ENCODE data around the gene ZKSCAN2.

Gene ZKSCAN2

DNA sequence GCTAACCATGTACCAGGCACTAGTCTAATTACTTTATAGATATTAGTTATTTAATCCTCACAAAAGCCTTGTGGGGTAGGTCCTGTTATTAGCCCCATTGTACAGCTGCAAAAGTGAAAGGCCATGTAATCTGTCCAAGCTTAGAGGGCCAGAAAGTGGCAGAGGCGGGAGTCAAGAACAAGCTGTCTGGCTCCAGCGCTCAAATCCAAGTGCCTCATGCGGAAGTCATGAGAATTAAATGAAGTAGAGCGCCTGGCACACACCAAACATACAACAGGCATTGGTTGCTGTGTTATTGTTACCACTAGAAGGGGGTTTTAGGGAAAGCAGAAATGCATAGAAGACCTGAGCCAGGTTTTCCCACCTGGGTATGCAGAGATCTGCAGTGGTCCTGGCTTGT is 39.7 kb downstream of the ZKSCAN2 start:
- Histone ChIP-seq H3K79me2 (ENCODE audit: insufficient read depth, low read length) (no peaks in the 10 kb centered on the region), H4K20me1 (ENCODE audit: insufficient read depth, low read length, poor library complexity, severe bottlenecking) (no peaks in the 10 kb centered on the region), H3K27me3 (ENCODE audit: insufficient read depth, low read length, poor library complexity, severe bottlenecking) (no peaks in the 10 kb centered on the region), H3K36me3 (ENCODE audit: insufficient read depth, low read length) (no peaks in the 10 kb centered on the region), H2AFZ (ENCODE audit: low read length) (no peak overlapping the region), H3K4me2 (ENCODE audit: low read depth, low read length, poor library complexity, severe bottlenecking) (no peak overlapping the region), H3K9me2 (replicated peaks; ENCODE audit: low read depth, low read length) (no peaks in the 10 kb centered on the region), H3K4me3 (ENCODE audit: low read length, poor library complexity, severe bottlenecking) (no peak overlapping the region), H3K9me3 (ENCODE audit: insufficient read depth, low read depth, low read length) (no peaks in the 10 kb centered on the region), H3K4me1 (ENCODE audit: insufficient read depth, low read length, poor library complexity, severe bottlenecking) (no peaks in the 10 kb centered on the region), H3F3A (ENCODE audit: low read depth) (no peaks in the 10 kb centered on the region), H3K9ac (ENCODE audit: low read depth, low read length, poor library complexity, severe bottlenecking) (no peak overlapping the region)
- TF ChIP-seq, protein P1, sequence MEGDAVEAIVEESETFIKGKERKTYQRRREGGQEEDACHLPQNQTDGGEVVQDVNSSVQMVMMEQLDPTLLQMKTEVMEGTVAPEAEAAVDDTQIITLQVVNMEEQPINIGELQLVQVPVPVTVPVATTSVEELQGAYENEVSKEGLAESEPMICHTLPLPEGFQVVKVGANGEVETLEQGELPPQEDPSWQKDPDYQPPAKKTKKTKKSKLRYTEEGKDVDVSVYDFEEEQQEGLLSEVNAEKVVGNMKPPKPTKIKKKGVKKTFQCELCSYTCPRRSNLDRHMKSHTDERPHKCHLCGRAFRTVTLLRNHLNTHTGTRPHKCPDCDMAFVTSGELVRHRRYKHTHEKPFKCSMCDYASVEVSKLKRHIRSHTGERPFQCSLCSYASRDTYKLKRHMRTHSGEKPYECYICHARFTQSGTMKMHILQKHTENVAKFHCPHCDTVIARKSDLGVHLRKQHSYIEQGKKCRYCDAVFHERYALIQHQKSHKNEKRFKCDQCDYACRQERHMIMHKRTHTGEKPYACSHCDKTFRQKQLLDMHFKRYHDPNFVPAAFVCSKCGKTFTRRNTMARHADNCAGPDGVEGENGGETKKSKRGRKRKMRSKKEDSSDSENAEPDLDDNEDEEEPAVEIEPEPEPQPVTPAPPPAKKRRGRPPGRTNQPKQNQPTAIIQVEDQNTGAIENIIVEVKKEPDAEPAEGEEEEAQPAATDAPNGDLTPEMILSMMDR (conservative IDR thresholded peaks at IDR 0.05; ENCODE audit: low read length) = no peak
- TF ChIP-seq EZH2phosphoT487 (IDR thresholded peaks at IDR 0.05; ENCODE audit: borderline replicate concordance) = no peak

DNA sequence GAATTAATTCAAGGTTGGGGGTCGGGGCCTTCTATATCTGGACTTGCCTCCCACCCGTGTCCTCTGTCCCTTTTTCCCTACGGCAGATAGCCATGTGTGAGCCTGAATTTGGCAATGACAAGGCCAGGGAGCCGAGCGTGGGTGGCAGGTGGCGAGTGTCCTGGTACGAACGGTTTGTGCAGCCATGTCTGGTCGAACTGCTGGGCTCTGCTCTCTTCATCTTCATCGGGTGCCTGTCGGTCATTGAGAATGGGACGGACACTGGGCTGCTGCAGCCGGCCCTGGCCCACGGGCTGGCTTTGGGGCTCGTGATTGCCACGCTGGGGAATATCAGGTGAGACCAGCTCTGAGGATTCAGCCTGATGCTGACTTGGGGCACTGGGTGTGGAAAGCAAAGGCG is 40.5 kb downstream of the ZKSCAN2 start:
- Histone ChIP-seq H3K27me3 (ENCODE audit: insufficient read depth, low read length, poor library complexity, severe bottlenecking) (no peaks in the 10 kb centered on the region), H3K79me2 (ENCODE audit: insufficient read depth, low read length) (no peaks in the 10 kb centered on the region), H3K9me2 (replicated peaks; ENCODE audit: low read depth, low read length) (no peaks in the 10 kb centered on the region), H3F3A (ENCODE audit: low read depth) (no peaks in the 10 kb centered on the region), H3K9me3 (ENCODE audit: insufficient read depth, low read depth, low read length) (no peaks in the 10 kb centered on the region), H3K4me2 (ENCODE audit: low read depth, low read length, poor library complexity, severe bottlenecking) (no peak overlapping the region), H4K20me1 (ENCODE audit: insufficient read depth, low read length, poor library complexity, severe bottlenecking) (no peaks in the 10 kb centered on the region), H3K36me3 (ENCODE audit: insufficient read depth, low read length) (no peaks in the 10 kb centered on the region), H3K4me3 (ENCODE audit: low read length, poor library complexity, severe bottlenecking) (no peak overlapping the region), H3K4me1 (ENCODE audit: insufficient read depth, low read length, poor library complexity, severe bottlenecking) (no peaks in the 10 kb centered on the region), H2AFZ (ENCODE audit: low read length) (no peak overlapping the region), H3K9ac (ENCODE audit: low read depth, low read length, poor library complexity, severe bottlenecking) (no peak overlapping the region)
- TF ChIP-seq, protein P1 (conservative IDR thresholded peaks at IDR 0.05; ENCODE audit: low read length) = no peak
- TF ChIP-seq EZH2phosphoT487 (IDR thresholded peaks at IDR 0.05; ENCODE audit: borderline replicate concordance) = no peak

DNA sequence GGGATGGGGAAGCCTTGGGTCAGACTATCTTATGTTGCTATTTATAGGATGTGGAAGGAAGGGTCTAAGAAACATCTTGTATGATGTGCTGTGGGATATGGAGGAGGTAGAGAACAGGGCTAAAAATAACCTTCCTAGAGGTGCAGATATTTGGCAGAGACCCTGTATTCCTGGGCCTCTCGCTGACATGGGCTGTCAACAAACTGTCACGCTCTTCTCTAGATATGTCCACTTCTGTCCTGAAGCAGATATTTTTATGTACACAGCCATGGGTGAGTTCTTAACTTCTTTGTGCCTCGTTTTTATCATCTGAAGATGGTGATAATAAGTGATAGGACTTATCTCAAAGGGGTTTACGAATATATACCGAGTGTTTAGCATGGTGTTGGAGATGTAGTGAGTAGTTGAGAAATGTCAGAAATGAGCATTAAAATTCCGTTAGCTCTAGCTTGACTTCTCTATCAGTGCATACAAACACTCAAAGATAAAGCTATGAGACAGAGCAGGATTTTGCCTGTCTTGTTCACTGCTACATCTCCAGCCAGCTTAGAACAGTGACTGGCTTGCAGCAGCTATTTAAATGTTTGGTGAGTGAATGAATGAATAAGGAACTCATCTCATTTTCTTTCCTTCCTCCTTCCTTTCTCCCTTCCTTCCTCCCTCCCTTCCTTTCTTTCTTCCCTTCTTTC is 43.8 kb downstream of the ZKSCAN2 start:
- H3K4me1 ChIP-seq (ENCODE audit: insufficient read depth, low read length, poor library complexity, severe bottlenecking) = peaks cover 8% of the 10 kb centered on the region
- H3K9me3 ChIP-seq (ENCODE audit: insufficient read depth, low read depth, low read length) = no peaks in the 10 kb centered on the region
- no peak for TF ChIP-seq EZH2phosphoT487 (IDR thresholded peaks at IDR 0.05; ENCODE audit: borderline replicate concordance)
- TF ChIP-seq, protein P1 (conservative IDR thresholded peaks at IDR 0.05; ENCODE audit: low read length) = no peak

More for the DNA sequence above, 43.8 kb downstream of the ZKSCAN2 start:
- Histone ChIP-seq H3K36me3 (ENCODE audit: insufficient read depth, low read length) (no peaks in the 10 kb centered on the region), H3F3A (ENCODE audit: low read depth) (no peaks in the 10 kb centered on the region), H3K27me3 (ENCODE audit: insufficient read depth, low read length, poor library complexity, severe bottlenecking) (no peaks in the 10 kb centered on the region), H3K79me2 (ENCODE audit: insufficient read depth, low read length) (no peaks in the 10 kb centered on the region), H3K4me3 (ENCODE audit: low read length, poor library complexity, severe bottlenecking) (no peak overlapping the region), H2AFZ (ENCODE audit: low read length) (no peak overlapping the region), H3K9me2 (replicated peaks; ENCODE audit: low read depth, low read length) (no peaks in the 10 kb centered on the region), H3K9ac (ENCODE audit: low read depth, low read length, poor library complexity, severe bottlenecking) (no peak overlapping the region), H3K4me2 (ENCODE audit: low read depth, low read length, poor library complexity, severe bottlenecking) (no peak overlapping the region), H4K20me1 (ENCODE audit: insufficient read depth, low read length, poor library complexity, severe bottlenecking) (no peaks in the 10 kb centered on the region)

All from Loucy (cell line).